ENCODE measurements around the gene DDN.

DNA sequence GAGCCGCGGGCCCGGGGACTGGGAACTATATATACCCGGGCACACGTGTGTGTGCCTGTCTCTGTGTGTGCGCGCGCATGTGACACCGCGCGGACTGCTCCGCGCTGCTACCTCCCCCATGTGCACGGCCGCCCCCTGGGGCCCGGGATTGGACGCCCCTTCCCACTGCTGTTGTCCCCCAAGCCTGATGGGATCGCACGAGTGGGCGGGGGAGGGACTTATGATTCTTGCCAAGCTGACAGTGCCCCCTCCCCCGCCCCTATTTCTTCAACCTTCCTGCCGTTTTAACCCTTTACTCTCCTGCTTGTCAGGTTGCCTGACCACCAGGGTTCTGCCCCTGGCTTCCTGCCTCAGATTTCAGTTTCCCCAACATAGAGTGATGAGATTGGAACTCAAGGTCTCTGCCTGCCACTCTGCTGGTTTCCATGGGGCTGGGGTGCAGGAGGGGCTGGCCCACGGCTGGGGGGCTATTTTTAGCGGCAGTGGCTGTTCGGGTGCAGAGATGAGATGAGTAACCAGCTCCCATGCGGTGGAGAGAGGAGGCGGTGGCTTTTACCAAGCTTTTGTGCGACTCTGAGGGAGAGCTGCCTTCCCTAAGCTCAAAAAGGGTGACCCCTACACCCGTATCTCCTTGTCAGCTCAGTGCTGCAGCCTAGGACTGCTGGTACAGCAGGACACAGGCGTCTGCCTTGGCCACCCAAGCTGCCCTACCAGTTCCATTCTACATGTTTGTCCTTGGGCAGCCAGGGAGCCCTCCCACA, at the start of gene DDN:
- TF ChIP-seq, protein P1, sequence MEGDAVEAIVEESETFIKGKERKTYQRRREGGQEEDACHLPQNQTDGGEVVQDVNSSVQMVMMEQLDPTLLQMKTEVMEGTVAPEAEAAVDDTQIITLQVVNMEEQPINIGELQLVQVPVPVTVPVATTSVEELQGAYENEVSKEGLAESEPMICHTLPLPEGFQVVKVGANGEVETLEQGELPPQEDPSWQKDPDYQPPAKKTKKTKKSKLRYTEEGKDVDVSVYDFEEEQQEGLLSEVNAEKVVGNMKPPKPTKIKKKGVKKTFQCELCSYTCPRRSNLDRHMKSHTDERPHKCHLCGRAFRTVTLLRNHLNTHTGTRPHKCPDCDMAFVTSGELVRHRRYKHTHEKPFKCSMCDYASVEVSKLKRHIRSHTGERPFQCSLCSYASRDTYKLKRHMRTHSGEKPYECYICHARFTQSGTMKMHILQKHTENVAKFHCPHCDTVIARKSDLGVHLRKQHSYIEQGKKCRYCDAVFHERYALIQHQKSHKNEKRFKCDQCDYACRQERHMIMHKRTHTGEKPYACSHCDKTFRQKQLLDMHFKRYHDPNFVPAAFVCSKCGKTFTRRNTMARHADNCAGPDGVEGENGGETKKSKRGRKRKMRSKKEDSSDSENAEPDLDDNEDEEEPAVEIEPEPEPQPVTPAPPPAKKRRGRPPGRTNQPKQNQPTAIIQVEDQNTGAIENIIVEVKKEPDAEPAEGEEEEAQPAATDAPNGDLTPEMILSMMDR (IDR thresholded peaks at IDR 0.05), result no peak
- no peak for TF ChIP-seq POLR2A (IDR thresholded peaks at IDR 0.05)

Data from esophagus squamous epithelium (tissue), 4 donors.